ENCODE measurements around the gene PRSS27.

PRSS27 gene

DNA sequence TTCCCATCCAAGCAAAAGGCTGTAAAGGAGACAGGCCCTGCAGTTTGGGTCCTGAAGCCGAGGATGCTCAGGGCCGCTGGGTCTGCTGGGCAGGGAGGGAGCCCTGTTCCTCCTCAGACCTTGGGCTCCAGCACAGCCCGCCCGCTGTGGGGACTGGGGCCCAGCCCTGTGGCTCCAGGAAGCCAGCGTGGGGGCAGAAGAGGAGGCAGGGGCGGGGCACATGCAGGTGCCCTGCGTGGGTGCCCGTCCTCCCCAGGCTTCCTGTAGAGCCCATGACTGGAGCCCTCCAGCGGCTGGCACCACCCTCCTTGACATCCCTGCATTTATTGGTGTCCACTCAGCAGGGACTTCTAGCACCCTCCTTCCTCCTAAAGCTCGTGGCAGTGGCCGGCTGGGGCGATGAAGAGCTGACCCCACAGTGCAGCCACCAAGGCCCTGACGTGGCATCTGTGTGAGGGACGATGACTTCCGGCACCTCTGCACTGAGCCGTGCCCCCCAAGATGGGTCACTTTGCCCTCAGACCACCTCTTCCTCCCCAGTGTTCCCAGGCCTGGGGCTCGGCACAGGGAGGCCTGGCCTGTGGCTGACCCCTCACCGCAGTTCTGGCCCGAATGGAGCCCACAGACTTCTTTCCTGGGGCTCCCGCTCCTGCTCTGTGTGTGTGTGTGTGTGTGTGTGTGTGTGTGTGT lies 9.9 kb downstream of the PRSS27 start:
- H3K36me3 Mint-ChIP-seq (ENCODE audit: low read depth): peaks cover 9% of the 10 kb centered on the region
- no peak overlapping the region for H3K27ac Mint-ChIP-seq
- H3K4me3 Mint-ChIP-seq: no peak overlapping the region
- peaks cover 8% of the 10 kb centered on the region for H3K27me3 Mint-ChIP-seq
- H3K4me1 Mint-ChIP-seq (ENCODE audit: low read depth): peaks cover 5% of the 10 kb centered on the region
- no peaks in the 10 kb centered on the region for H3K9me3 Mint-ChIP-seq

DNA sequence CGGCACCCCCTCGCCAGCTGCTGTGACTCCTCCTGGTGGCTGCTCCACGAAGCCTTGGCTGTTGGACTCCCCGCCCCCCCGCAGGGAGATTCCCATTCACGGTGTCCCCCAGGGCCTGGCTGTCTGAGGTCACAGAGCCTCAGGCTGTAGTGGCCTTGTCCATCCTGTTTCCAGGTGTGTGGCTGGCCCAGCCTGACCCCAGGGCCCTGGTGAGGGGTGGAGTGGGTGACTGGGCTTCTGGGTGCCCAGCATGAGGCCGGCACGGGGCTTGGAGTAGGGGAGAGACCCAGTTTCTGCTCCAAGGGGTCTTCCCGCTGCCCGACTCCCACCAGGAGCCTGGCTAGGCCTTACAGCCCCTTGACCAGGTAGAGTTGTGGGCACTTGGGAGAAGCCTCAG lies 10.4 kb downstream of the PRSS27 start:
- H3K4me3 Mint-ChIP-seq: no peak overlapping the region
- H3K9me3 Mint-ChIP-seq: no peaks in the 10 kb centered on the region
- no peaks in the 10 kb centered on the region for H3K4me1 Mint-ChIP-seq (ENCODE audit: low read depth)
- H3K27me3 Mint-ChIP-seq: peaks cover 2% of the 10 kb centered on the region
- H3K27ac Mint-ChIP-seq: no peak overlapping the region
- peaks cover 9% of the 10 kb centered on the region for H3K36me3 Mint-ChIP-seq (ENCODE audit: low read depth)

DNA sequence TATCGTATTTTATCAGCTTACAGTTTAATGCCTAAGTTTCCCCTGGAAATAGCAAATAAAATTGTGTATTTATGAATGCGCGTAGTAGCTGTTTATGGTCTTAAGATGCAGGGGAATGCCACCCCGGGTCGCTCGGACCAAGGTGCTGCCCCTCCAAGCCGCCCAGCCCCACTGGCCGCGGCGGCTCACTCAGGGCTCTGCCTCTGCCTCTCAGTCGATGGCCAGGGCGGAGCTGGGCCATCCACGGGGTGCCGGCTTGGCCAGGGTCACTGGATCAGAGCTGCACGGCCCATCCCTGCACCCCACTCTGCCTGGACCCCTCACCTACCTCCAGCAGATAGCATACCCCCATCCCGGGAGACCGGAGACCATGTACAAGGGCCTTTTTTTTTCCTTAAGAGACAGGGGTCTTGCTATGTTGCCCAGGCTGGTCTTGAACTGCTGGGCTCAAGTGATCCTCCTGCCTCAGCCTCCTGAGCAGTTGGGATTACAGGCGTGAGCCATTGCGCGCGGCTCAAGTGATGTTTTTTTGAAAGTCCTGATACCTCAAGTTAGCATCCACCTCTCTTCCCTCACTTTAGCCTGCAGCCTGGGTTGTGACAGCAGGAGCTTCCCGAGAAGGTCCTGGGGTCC lies 11.0 kb downstream of the PRSS27 start:
- no peaks in the 10 kb centered on the region for H3K27me3 Mint-ChIP-seq
- no peaks in the 10 kb centered on the region for H3K4me1 Mint-ChIP-seq (ENCODE audit: low read depth)
- H3K9me3 Mint-ChIP-seq: no peaks in the 10 kb centered on the region
- H3K36me3 Mint-ChIP-seq (ENCODE audit: low read depth): peaks cover 9% of the 10 kb centered on the region
- H3K4me3 Mint-ChIP-seq: no peak overlapping the region
- H3K27ac Mint-ChIP-seq: no peak overlapping the region

DNA sequence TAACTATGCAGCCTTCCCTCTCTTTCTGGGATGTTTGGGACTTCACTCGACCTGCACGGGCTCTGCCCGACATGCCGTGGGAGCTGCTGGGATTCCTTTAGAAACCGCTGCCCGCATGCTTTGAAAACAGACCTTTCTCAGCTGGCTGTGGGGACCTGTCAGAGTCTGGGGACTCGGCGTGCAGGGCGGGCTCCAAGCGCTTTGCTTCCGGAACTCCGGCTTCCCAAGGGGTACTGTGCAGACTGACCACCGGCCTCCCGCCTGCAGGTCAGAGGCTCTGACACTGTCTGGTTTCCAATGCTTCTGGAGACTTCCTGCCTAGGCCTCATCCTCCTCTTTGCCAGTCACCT lies 11.8 kb downstream of the PRSS27 start:
- Mint-ChIP-seq H3K4me3 (no peak overlapping the region), H3K9me3 (no peaks in the 10 kb centered on the region)

DNA sequence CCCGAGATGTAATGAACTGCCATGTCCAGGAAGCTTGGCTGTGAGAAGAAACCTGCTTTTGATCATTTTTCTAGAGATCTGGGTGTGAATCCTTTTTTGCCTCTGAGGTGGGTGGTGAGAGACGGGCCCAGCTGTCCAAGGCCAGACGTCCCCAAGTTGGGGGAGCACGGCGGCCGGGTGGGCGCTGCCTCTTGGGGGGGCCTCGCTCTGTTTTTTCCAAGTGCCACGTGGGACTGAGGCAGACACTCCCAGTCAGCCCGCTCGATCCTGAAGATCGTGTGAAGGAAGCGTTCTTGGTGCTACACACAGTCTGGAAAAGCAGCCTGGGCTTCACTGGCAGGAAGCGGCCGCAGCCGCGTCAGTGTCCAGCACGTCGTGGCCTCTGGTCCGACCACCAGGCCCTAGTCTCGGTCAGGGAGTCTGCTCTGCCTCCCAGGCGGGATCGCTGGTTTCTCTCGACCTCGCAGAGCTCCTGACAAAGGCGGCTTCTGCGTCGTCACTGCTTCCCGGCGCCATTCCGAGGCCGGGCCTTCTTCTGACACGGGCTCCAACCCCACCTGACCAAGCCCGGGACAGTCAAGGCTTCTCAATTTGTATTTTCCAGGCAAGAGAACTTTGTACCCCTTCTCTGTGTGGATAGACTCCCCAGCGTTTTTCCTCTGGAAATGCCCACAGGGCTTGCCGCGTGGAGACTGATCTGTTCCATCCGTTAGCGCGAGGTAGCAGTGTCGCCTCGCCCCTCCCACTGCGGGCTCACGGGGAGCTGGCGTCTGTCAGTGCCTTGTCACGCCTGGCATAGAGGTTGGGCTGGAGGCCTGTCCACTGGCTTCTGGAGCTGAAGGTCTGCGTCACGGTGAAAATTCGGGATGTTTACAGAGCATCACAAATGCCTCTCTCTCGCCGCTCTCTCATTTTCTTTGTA lies 12.4 kb downstream of the PRSS27 start:
- no peaks in the 10 kb centered on the region for H3K27me3 Mint-ChIP-seq
- H3K4me3 Mint-ChIP-seq: no peak overlapping the region
- no peak overlapping the region for H3K27ac Mint-ChIP-seq
- no peaks in the 10 kb centered on the region for H3K4me1 Mint-ChIP-seq (ENCODE audit: low read depth)
- H3K36me3 Mint-ChIP-seq (ENCODE audit: low read depth): peaks cover 9% of the 10 kb centered on the region
- no peaks in the 10 kb centered on the region for H3K9me3 Mint-ChIP-seq

More for the DNA sequence above, 11.8 kb downstream of the PRSS27 start:
- Mint-ChIP-seq H3K27ac (no peak overlapping the region), H3K4me1 (ENCODE audit: low read depth) (no peaks in the 10 kb centered on the region), H3K36me3 (ENCODE audit: low read depth) (peaks cover 9% of the 10 kb centered on the region), H3K27me3 (no peaks in the 10 kb centered on the region)

DNA sequence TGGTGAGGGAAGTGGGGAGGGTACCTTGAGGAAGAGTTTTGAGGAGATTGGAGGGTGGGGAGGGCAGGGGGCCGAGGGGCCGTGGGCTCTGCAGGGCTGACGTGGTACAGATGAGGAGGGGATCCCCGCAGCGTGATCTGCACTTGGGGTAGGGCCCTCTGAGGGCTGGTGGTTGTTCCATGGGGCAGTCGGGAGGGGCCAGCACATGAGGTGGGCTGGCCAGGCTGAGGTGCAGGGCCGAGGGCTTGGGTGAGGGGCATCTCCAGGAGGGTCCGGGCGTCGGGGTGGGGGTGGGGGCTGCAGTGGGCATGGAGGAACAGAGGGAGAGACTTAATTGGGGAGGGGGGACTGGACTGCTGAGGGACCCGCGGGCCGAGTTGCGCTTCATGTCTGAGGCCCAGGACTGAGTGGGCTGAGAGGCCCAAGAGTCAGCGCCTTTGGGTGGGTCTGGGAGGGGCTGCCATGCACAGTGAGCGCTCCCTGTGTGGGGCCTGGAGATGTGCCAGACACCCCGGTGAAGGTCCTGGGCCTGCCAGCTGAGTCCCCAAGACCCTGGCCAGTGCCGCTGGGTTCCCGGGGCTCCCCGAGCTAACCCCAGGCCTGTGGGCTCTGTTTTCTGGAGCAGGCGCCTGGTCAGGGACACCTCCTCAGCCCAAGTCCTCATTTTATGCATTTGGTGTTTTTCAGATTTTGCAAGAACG lies 13.3 kb downstream of the PRSS27 start:
- Mint-ChIP-seq H3K27ac (no peak overlapping the region), H3K4me1 (ENCODE audit: low read depth) (no peaks in the 10 kb centered on the region), H3K9me3 (no peaks in the 10 kb centered on the region), H3K4me3 (no peak overlapping the region), H3K27me3 (no peaks in the 10 kb centered on the region), H3K36me3 (ENCODE audit: low read depth) (peaks cover 9% of the 10 kb centered on the region)

DNA sequence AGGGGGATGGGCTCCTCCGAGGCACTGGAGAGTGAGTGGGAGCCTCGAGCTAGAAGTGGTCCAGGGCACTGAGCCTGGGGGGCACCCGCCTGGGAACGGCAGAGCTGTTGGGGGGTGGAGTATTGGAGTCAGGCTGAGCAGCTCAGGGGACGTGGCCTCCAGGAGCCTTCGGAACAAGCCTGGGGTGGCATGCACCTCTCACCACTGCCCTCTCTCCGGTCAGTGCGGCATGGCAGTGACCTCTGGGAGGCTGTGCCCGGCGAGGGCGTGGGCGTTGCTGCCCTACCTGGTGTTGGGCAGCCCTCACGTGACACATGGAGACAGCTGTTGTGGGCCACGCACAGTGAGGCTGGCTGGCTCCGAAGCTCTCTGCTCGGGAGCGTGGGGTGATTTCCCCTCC lies 13.9 kb downstream of the PRSS27 start:
- H3K27ac Mint-ChIP-seq: no peak overlapping the region
- H3K4me1 Mint-ChIP-seq (ENCODE audit: low read depth): no peaks in the 10 kb centered on the region
- no peaks in the 10 kb centered on the region for H3K27me3 Mint-ChIP-seq
- H3K9me3 Mint-ChIP-seq: no peaks in the 10 kb centered on the region
- no peak overlapping the region for H3K4me3 Mint-ChIP-seq
- H3K36me3 Mint-ChIP-seq (ENCODE audit: low read depth): peaks cover 9% of the 10 kb centered on the region

DNA sequence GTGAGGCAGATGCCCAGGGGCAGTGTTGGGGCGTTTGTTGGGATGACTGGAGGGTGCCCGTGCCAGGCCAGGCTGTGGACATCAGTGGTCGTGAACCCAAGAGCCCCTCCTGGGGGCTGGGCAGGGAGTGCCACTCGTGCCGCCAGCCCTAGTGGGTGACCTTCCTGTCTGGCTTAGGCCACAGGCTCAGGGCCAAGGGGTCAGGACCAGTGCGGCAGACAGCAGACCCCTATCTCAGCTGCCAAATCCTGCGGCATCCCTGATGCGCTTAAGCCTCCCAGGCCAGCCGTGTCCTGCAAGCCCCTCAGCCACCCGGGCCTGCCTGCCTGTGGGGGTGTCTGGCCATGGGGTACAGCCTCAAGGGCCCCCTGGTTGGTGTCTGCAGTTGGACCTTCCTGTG lies 14.7 kb downstream of the PRSS27 start:
- Mint-ChIP-seq H3K36me3 (ENCODE audit: low read depth) (peaks cover 9% of the 10 kb centered on the region), H3K27ac (no peak overlapping the region), H3K4me3 (no peak overlapping the region), H3K9me3 (no peaks in the 10 kb centered on the region), H3K4me1 (ENCODE audit: low read depth) (no peaks in the 10 kb centered on the region), H3K27me3 (no peaks in the 10 kb centered on the region)

DNA sequence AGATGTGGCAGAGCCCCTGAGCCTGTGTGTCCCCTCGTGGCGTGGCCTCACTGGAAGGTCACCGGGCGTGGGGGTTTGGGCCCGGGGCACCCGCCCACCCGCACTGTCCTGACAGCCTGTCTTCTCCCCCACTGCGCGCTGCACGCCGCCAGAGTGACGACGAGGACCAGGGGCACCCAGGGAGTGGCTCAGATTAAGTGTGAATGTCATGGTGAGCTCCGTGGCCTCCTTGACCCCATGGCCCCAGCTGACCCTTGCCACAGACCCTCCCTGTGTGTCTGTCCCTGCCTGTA lies 15.1 kb downstream of the PRSS27 start:
- H3K36me3 Mint-ChIP-seq (ENCODE audit: low read depth): peaks cover 9% of the 10 kb centered on the region
- no peak overlapping the region for H3K27ac Mint-ChIP-seq
- no peaks in the 10 kb centered on the region for H3K9me3 Mint-ChIP-seq
- H3K27me3 Mint-ChIP-seq: no peaks in the 10 kb centered on the region
- H3K4me1 Mint-ChIP-seq (ENCODE audit: low read depth): no peaks in the 10 kb centered on the region
- H3K4me3 Mint-ChIP-seq: no peak overlapping the region

DNA sequence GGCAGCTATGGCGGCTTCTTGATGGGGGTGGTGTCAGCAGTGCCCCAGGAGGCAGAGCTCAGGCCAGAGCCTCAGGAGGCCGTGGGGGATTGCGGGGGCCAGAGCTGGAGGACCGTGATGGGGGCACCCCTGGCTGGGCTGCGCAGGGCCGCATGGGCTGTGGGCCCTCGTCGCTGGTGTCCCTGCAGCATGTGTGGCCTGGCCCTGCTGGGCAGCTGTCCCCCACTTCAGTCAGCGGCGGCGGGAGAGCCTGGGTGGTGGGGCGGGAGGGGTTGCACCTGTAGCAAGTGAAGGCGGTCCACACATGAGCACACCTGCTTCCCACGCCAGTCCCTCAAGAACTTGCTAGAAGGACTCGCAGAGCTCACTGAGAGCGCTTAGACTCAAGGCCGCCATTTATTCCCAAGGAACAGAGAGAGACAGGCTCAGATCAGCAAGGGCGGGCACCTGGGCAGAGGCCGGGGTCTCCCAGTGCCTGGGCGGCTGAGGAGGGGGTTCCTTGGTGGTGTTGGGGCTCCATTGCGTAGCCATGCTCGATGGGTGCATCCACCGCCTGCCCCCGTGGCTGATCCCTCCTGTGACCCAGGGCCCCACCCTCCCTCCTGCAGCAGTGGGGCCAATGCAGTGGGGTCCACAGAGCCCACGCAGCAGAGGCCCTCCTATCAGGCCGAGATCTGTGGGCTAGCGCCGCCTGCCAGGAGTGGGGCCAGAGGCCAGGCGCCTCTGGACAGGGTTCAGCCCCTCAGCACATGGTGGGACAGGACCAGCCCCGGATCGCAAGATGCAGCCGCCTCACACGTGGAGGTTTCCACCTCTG lies 15.7 kb downstream of the PRSS27 start:
- Mint-ChIP-seq H3K4me3 (no peak overlapping the region), H3K36me3 (ENCODE audit: low read depth) (peaks cover 11% of the 10 kb centered on the region), H3K27me3 (no peaks in the 10 kb centered on the region), H3K9me3 (no peaks in the 10 kb centered on the region), H3K27ac (no peak overlapping the region), H3K4me1 (ENCODE audit: low read depth) (no peaks in the 10 kb centered on the region)

DNA sequence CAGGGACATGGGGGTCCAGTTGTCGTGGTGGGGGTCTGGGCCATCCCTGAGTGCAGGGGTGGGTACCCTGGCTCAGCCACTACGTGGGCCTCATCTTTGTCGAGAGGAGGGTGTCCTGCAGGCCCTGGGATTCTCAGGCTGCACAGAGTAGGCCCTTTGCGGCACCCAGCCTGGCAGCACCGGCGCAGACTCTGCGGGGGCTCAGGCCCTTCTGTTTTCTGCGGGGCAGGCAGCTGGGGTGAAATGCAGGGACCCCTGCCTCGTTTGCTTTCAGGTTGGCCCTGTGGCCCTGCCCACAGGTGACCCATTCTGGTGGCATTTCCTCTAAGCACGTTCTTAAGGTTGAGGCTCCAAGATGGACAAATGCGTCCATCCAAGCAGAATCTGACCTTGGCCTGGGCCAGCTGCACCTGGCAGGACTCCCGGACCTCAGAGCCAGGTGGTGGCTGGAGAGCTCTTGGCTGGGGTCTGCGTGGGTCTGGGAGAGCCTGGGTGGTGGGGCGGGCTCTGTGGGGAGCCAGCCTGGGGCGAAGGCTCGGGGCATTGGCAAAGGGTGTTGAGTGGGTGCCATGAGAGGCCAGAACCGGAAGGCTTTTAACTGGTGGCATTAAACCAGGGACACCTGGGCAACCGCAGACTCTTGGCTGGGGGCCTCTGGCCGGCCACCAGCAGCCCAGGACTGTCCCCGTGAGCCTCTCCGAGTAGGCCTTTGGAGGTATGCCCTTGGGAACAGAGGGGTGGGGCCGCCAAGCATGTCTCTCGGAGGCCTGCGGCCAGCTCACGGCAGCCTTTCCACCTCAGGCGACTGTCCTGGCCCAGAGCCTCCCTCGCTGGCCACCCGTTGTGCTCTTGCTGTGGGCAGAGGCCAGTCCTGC lies 16.9 kb downstream of the PRSS27 start:
- Mint-ChIP-seq H3K4me1 (ENCODE audit: low read depth) (no peaks in the 10 kb centered on the region), H3K27me3 (no peaks in the 10 kb centered on the region), H3K27ac (no peak overlapping the region), H3K9me3 (no peaks in the 10 kb centered on the region), H3K36me3 (ENCODE audit: low read depth) (peaks cover 8% of the 10 kb centered on the region), H3K4me3 (no peak overlapping the region)

DNA sequence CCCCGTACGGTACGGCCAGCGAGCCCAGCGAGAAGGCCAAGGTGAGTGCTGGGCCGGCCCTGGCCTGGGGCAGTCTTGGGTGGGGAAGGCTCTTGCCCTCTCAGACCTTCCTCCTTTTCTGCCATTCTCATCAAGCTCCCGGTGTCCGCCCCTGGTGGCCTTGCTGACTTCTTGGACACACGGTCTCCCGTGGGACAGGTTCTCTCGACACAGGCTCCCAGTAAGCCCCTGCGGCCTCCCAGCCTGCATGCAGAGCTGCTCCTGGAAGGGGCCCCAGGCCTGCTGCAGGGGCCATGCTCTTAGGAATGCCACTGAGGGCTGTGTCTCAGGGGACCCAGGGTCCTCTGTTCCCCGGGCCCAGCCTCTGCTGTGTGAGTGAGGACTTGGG lies 17.6 kb downstream of the PRSS27 start:
- no peaks in the 10 kb centered on the region for H3K27me3 Mint-ChIP-seq
- no peak overlapping the region for H3K27ac Mint-ChIP-seq
- H3K4me3 Mint-ChIP-seq: no peak overlapping the region
- H3K4me1 Mint-ChIP-seq (ENCODE audit: low read depth): no peaks in the 10 kb centered on the region
- peaks cover 4% of the 10 kb centered on the region for H3K36me3 Mint-ChIP-seq (ENCODE audit: low read depth)
- H3K9me3 Mint-ChIP-seq: no peaks in the 10 kb centered on the region

DNA sequence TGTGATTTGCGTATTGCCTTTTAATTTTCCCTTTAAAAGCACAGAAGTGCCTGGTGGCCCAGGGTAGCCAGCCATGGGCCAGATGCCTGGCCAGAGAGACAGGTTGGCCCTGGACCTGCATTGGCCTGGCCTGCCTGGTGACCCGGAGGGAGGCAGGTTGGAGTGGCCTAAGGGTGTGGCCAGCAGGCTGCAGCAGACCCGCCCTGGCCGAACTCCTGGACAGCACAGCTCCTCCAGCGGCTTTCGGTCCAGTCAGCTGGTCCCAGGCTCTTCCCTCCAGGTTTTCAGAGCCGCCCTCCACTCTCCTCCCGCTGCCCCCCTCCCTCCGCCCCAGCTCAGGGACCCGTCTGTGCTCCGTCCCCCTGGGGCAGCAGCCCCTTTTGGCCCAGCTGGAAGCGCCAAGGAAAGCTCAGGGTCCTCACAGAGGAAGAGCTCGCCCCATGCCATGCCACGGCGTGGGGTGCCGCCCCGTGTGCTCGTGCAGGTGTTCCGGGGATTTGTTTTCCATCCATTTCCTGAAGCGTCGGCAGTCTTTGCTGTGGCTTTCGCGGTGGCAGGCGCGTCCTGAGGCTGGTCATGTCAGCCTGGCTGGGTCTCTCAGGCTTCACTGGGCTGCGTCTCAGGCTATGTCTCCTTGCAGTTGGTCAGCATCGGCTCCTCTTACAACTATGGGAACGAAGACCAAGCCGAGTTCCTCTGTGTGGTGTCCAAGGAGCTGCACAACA lies 18.1 kb downstream of the PRSS27 start:
- no peaks in the 10 kb centered on the region for H3K27me3 Mint-ChIP-seq
- H3K36me3 Mint-ChIP-seq (ENCODE audit: low read depth): peaks cover 8% of the 10 kb centered on the region
- no peaks in the 10 kb centered on the region for H3K4me1 Mint-ChIP-seq (ENCODE audit: low read depth)
- H3K27ac Mint-ChIP-seq: no peak overlapping the region
- H3K9me3 Mint-ChIP-seq: no peaks in the 10 kb centered on the region
- H3K4me3 Mint-ChIP-seq: no peak overlapping the region

All from stimulated activated naive CD8-positive, alpha-beta T cell treated with anti-CD3 and anti-CD28 coated beads, Interleukin-15, Interleukin-2, amounts not matched to agents 100 ng/mL and 50 ng/mL, for 24 hours (primary cell).